Activated CD8-positive, alpha-beta T cell treated with anti-CD3 and anti-CD28 coated beads, Interleukin-2, amount 10 ng/mL, durations not matched to agents 7 days and 5 days (primary cell): Measurements from ENCODE around the gene ATF6B. TPM values are rescaled to one million over a fixed set of nuclear protein-coding genes. Genes with fewer than 3 reads are reported as not detected.
"Not testable (repeated sequence)": the region's sequence is repeated elsewhere in the genome, so short reads cannot be mapped to it uniquely, and the experiment has no call there.

Experiments
- ATAC-seq: fragments of 150-1000 bp; cut with Tn5 transposase; one replicate; pipeline ENCODE4 v1.10.0; 2021; ENCODE audit warnings: moderate library complexity
- CTCF ChIA-PET: fragments of 350-600 bp; sonication (Branson Sonifier 250); formaldehyde crosslinking; loops from one replicate; lab custom pipeline; 2021; ENCODE audit warnings: antibody characterized with exemption; lab: Charles Lee
- POLR2A ChIA-PET: fragments of 350-600 bp; sonication (Branson Sonifier 250); formaldehyde crosslinking; loops from one replicate; lab custom pipeline; 2021; ENCODE audit warnings: antibody characterized with exemption; lab: Charles Lee
- DNase-seq: peaks from one replicate; pipeline ENCODE4 v3.0.0-alpha.2; 2020
- H3K27ac Mint-ChIP-seq: one replicate; pipeline ENCODE4 v1.8.0; 2021; ENCODE audit warnings: mild to moderate bottlenecking, mixed read lengths
- H3K27me3 Mint-ChIP-seq: one replicate; pipeline ENCODE4 v1.8.0; 2021; ENCODE audit warnings: low read depth, mixed read lengths
- H3K36me3 Mint-ChIP-seq: one replicate; pipeline ENCODE4 v1.8.0; 2021; ENCODE audit warnings: low read depth, mixed read lengths
- H3K4me1 Mint-ChIP-seq: one replicate; pipeline ENCODE4 v1.8.0; 2021; ENCODE audit warnings: low read depth, mixed read lengths
- H3K4me3 Mint-ChIP-seq: one replicate; pipeline ENCODE4 v1.8.0; 2021; ENCODE audit warnings: mild to moderate bottlenecking, mixed read lengths
- H3K9me3 Mint-ChIP-seq: one replicate; pipeline ENCODE4 v1.8.0; 2022; ENCODE audit warnings: mixed read lengths; ENCODE audit not compliant: insufficient read depth
- total RNA-seq, 2 experiments: library from RNA; stranded (reverse); gene quantifications; one replicate each; pipeline ENCODE4 v1.2.3, GENCODE V29; 2021

ATF6B gene
- total RNA-seq, 2 experiments from 2014 or later = 107 to 117 TPM

GRCh38 chr6:32112431-32112980, 15.5 kb downstream of the ATF6B start:
- ATAC-seq (no peak), DNase-seq (no peak)
- Mint-ChIP-seq H3K9me3 (no peaks in the 10 kb centered on the region), H3K27ac (no peak overlapping the region), H3K4me3 (no peak overlapping the region), H3K4me1 (peaks cover 2% of the 10 kb centered on the region), H3K36me3 (peaks cover 23% of the 10 kb centered on the region), H3K27me3 (peaks cover 14% of the 10 kb centered on the region)
- CTCF ChIA-PET = no interaction called here
- POLR2A ChIA-PET = no interaction called here

- ATAC-seq = no peak
- peaks cover 14% of the 10 kb centered on the region for H3K27me3 Mint-ChIP-seq
- H3K36me3 Mint-ChIP-seq = peaks cover 16% of the 10 kb centered on the region
- DNase-seq = no peak
- H3K4me1 Mint-ChIP-seq = peaks cover 2% of the 10 kb centered on the region
- CTCF ChIA-PET = no interaction called here
- H3K9me3 Mint-ChIP-seq = no peaks in the 10 kb centered on the region
- no peak overlapping the region for H3K27ac Mint-ChIP-seq
- POLR2A ChIA-PET = interaction anchor here (1.0 kb wide), 1 partner anchor 36 kb away, joined by 3 read pairs; no protein-coding TSS in a partner anchor
- no peak overlapping the region for H3K4me3 Mint-ChIP-seq
These were observed 16.5 kb downstream of the ATF6B start for GRCh38 chr6:32111424-32112066.

GRCh38 chr6:32110632-32111031, 17.4 kb downstream of the ATF6B start:
- no peak for ATAC-seq
- H3K36me3 Mint-ChIP-seq = peaks cover 8% of the 10 kb centered on the region
- ChIA-PET CTCF (interaction anchor here (1.5 kb wide), 1 partner anchor 44 kb away, joined by 4 read pairs; no protein-coding TSS in a partner anchor), POLR2A (interaction anchor here (1.2 kb wide), 1 partner anchor 54 kb away, joined by 3 read pairs; the partner anchor contains the start of gene EGFL8)
- H3K4me1 Mint-ChIP-seq = peaks cover 2% of the 10 kb centered on the region
- H3K9me3 Mint-ChIP-seq = no peaks in the 10 kb centered on the region
- H3K27me3 Mint-ChIP-seq = peaks cover 14% of the 10 kb centered on the region
- H3K4me3 Mint-ChIP-seq = no peak overlapping the region
- H3K27ac Mint-ChIP-seq = no peak overlapping the region
- no peak for DNase-seq

GRCh38 chr6:32109765-32110160, 18.3 kb downstream of the ATF6B start:
- Mint-ChIP-seq H3K9me3 (no peaks in the 10 kb centered on the region), H3K27me3 (peaks cover 18% of the 10 kb centered on the region), H3K4me1 (peaks cover 2% of the 10 kb centered on the region), H3K27ac (no peak overlapping the region), H3K4me3 (no peak overlapping the region), H3K36me3 (peaks cover 2% of the 10 kb centered on the region)
- CTCF ChIA-PET = interaction anchor here (0.7 to 1.5 kb wide), 2 partner anchors 45 to 124 kb away, joined by 3 to 4 read pairs; no protein-coding TSS in a partner anchor
- POLR2A ChIA-PET = interaction anchor here (1.2 kb wide), 1 partner anchor 55 kb away, joined by 3 read pairs; the partner anchor contains the start of gene EGFL8
- ATAC-seq (no peak), DNase-seq (no peak)

GRCh38 chr6:32109114-32109764, 18.8 kb downstream of the ATF6B start, which contains the start of gene TNXB:
Gene TNXB, minus strand, starts transcription at chr6:32109338. Its CDS starts 11,140 bp downstream, at chr6:32098198.
- no peaks in the 10 kb centered on the region for H3K9me3 Mint-ChIP-seq
- H3K4me3 Mint-ChIP-seq = no peak within 1 kb of the TSS
- H3K36me3 Mint-ChIP-seq = no peaks in the 10 kb centered on the region
- ChIA-PET POLR2A (interaction anchor here (0.8 to 1.2 kb wide), 3 partner anchors 15 to 56 kb away, joined by 3 to 7 read pairs (median 4); partner anchors contain the start of gene EGFL8), CTCF (interaction anchor here (0.7 to 1.5 kb wide), 2 partner anchors 45 to 125 kb away, joined by 3 to 4 read pairs; no protein-coding TSS in a partner anchor)
- no peak within 1 kb of the TSS for H3K27ac Mint-ChIP-seq
- DNase-seq = no peak
- H3K4me1 Mint-ChIP-seq = peaks cover 2% of the 10 kb centered on the region
- H3K27me3 Mint-ChIP-seq = peaks cover 19% of the 10 kb centered on the region
- ATAC-seq = peak; percentile 29

- peaks cover 21% of the 10 kb centered on the region for H3K27me3 Mint-ChIP-seq
- ATAC-seq (peak; percentile 16), DNase-seq (no peak)
- no peaks in the 10 kb centered on the region for H3K36me3 Mint-ChIP-seq
- ChIA-PET POLR2A (interaction anchor here (0.8 to 1.2 kb wide), 3 partner anchors 14 to 35 kb away, joined by 3 to 7 read pairs (median 4); no protein-coding TSS in a partner anchor), CTCF (no interaction called here)
- peaks cover 2% of the 10 kb centered on the region for H3K4me1 Mint-ChIP-seq
- H3K9me3 Mint-ChIP-seq = no peaks in the 10 kb centered on the region
- H3K27ac Mint-ChIP-seq = no peak overlapping the region
- H3K4me3 Mint-ChIP-seq = no peak overlapping the region
These were observed 19.3 kb downstream of the ATF6B start for GRCh38 chr6:32108727-32109113.

- ChIA-PET CTCF (interaction anchor here (1.3 kb wide), 1 partner anchor 11 kb away, joined by 4 read pairs; no protein-coding TSS in a partner anchor), POLR2A (interaction anchor here (0.8 to 1.2 kb wide), 3 partner anchors 14 to 35 kb away, joined by 3 to 7 read pairs (median 4); no protein-coding TSS in a partner anchor)
- H3K27me3 Mint-ChIP-seq = peaks cover 24% of the 10 kb centered on the region
- DNase-seq (no peak), ATAC-seq (peak; percentile 17)
- no peak overlapping the region for H3K27ac Mint-ChIP-seq
- no peaks in the 10 kb centered on the region for H3K9me3 Mint-ChIP-seq
- no peak overlapping the region for H3K4me3 Mint-ChIP-seq
- H3K4me1 Mint-ChIP-seq = peaks cover 2% of the 10 kb centered on the region
- no peaks in the 10 kb centered on the region for H3K36me3 Mint-ChIP-seq
These were observed 19.9 kb downstream of the ATF6B start for GRCh38 chr6:32108094-32108627.

GRCh38 chr6:32107406-32107805, 20.6 kb downstream of the ATF6B start:
- ChIA-PET CTCF (interaction anchor here (1.3 kb wide), 1 partner anchor 11 kb away, joined by 4 read pairs; no protein-coding TSS in a partner anchor), POLR2A (interaction anchor here (0.8 kb wide), 1 partner anchor 226 kb away, joined by 3 read pairs; no protein-coding TSS in a partner anchor)
- DNase-seq = no peak
- Mint-ChIP-seq H3K4me3 (no peak overlapping the region), H3K27me3 (peaks cover 26% of the 10 kb centered on the region), H3K27ac (no peak overlapping the region), H3K4me1 (peaks cover 2% of the 10 kb centered on the region), H3K36me3 (no peaks in the 10 kb centered on the region), H3K9me3 (no peaks in the 10 kb centered on the region)
- ATAC-seq = no peak

GRCh38 chr6:32105433-32105832, 22.6 kb downstream of the ATF6B start:
- POLR2A ChIA-PET = no interaction called here
- Mint-ChIP-seq H3K36me3 (no peaks in the 10 kb centered on the region), H3K27ac (no peak overlapping the region), H3K27me3 (peaks cover 26% of the 10 kb centered on the region), H3K4me1 (peaks cover 2% of the 10 kb centered on the region), H3K4me3 (no peak overlapping the region), H3K9me3 (no peaks in the 10 kb centered on the region)
- ATAC-seq = no peak
- CTCF ChIA-PET = no interaction called here
- no peak for DNase-seq

- CTCF ChIA-PET = interaction anchor here (1.5 to 1.9 kb wide), 2 partner anchors 9 to 17 kb away, joined by 3 to 6 read pairs; no protein-coding TSS in a partner anchor
- Mint-ChIP-seq H3K9me3 (no peaks in the 10 kb centered on the region), H3K4me3 (no peak overlapping the region), H3K27me3 (peaks cover 24% of the 10 kb centered on the region), H3K4me1 (no peaks in the 10 kb centered on the region), H3K36me3 (no peaks in the 10 kb centered on the region), H3K27ac (no peak overlapping the region)
- POLR2A ChIA-PET = no interaction called here
- DNase-seq (no peak), ATAC-seq (no peak)
These were observed 25.8 kb downstream of the ATF6B start for GRCh38 chr6:32102255-32102654.

- H3K4me1 Mint-ChIP-seq, POLR2A ChIA-PET, H3K9me3 Mint-ChIP-seq, H3K4me3 Mint-ChIP-seq, H3K27ac Mint-ChIP-seq, ATAC-seq, DNase-seq, H3K36me3 Mint-ChIP-seq: not testable (repeated sequence)
- peaks cover 42% of the 10 kb centered on the region for H3K27me3 Mint-ChIP-seq
- CTCF ChIA-PET = interaction anchor here (1.9 kb wide), 1 partner anchor 19 kb away, joined by 6 read pairs; no protein-coding TSS in a partner anchor
These were observed 27.8 kb downstream of the ATF6B start for GRCh38 chr6:32100251-32100650.
